HepG2 (cell line): Measurements from ENCODE around the gene HSDL1. TPM values are rescaled to one million over a fixed set of nuclear protein-coding genes. Genes with fewer than 3 reads are reported as not detected.

Experiments
- HNRNPH1 ChIP-seq: fragments of 200-400 bp; formaldehyde crosslinking; optimal IDR thresholded peaks from 2 replicates; pipeline ENCODE3; 2017; ENCODE audit warnings: mild to moderate bottlenecking, low read depth, low read length
- HNRNPUL1 ChIP-seq: fragments of 200-400 bp; formaldehyde crosslinking; IDR thresholded peaks from 2 replicates; pipeline ENCODE4 v1.6.1; 2017; ENCODE audit warnings: low read depth, mild to moderate bottlenecking, low read length, moderate library complexity
- POGZ ChIP-seq: sonication (generic); formaldehyde crosslinking; IDR thresholded peaks from 2 replicates; pipeline ENCODE4 v1.4.0; 2020; ENCODE audit warnings: mild to moderate bottlenecking, missing genetic modification reagents
- SIN3A ChIP-seq: IDR thresholded peaks from 2 replicates; pipeline ENCODE4 v1.6.1; 2011; ENCODE audit warnings: low read depth, mild to moderate bottlenecking, control low read depth, low read length, borderline replicate concordance
- SMAD9 ChIP-seq: sonication (generic); formaldehyde crosslinking; IDR thresholded peaks from 2 replicates; pipeline ENCODE4 v1.5.1; 2020; ENCODE audit warnings: mild to moderate bottlenecking, missing genetic modification reagents
- THYN1 ChIP-seq: sonication (generic); formaldehyde crosslinking; IDR thresholded peaks from 2 replicates; pipeline ENCODE4 v1.8.1; 2023; ENCODE audit warnings: low read depth, mild to moderate bottlenecking, moderate library complexity, missing genetic modification reagents, borderline replicate concordance
- ZFX ChIP-seq: sonication (generic); formaldehyde crosslinking; IDR thresholded peaks from 2 replicates; pipeline ENCODE4 v1.4.0; 2020; ENCODE audit warnings: mild to moderate bottlenecking, low read depth, missing genetic modification reagents, moderate library complexity
- ZNF337 ChIP-seq: sonication (generic); formaldehyde crosslinking; IDR thresholded peaks from 2 replicates; pipeline ENCODE4 v1.5.1; 2020; ENCODE audit warnings: missing genetic modification reagents, low read depth, mild to moderate bottlenecking, borderline replicate concordance
- ZNF530 ChIP-seq: sonication (generic); formaldehyde crosslinking; IDR thresholded peaks from 2 replicates; pipeline ENCODE4 v1.5.0; 2020; ENCODE audit warnings: low read depth, mild to moderate bottlenecking, missing genetic modification reagents
- ZNF550 ChIP-seq: sonication (generic); formaldehyde crosslinking; IDR thresholded peaks from 2 replicates; pipeline ENCODE4 v1.4.0; 2020; ENCODE audit warnings: mild to moderate bottlenecking, missing genetic modification reagents, borderline replicate concordance
- polyA plus RNA-seq, 8 experiments: library from polyadenylated mRNA; depleted of rRNA in 3 of 8; stranded (reverse) in 7 of 8; unstranded in 1 of 8; fragments of >200 nt; fragmentation: Illumina TruSeq in 4 of 8; extraction: Trizol in 4 of 8; gene quantifications; 2 replicates each; pipeline versions ENCODE4 v1.2.1 to v1.2.3, GENCODE V29; 2011 to 2016; ENCODE audit warnings: low read depth in 4 of 8, missing spikeins in 1 of 8, mixed read lengths in 1 of 8; ENCODE audit not compliant: insufficient read depth in 1 of 8
- total RNA-seq, 5 experiments: library from RNA; depleted of rRNA; stranded (reverse); fragments of >200 nt; fragmentation: Illumina TruSeq; extraction: Trizol; gene quantifications; 2 replicates each; pipeline ENCODE4 v1.2.3, GENCODE V29; 2016; ENCODE audit warnings: low read depth in 1 of 5
- TF ChIP-seq, protein P1 (sequence below): sonication (generic); formaldehyde crosslinking; IDR thresholded peaks from 2 replicates; pipeline ENCODE4 v1.4.0; 2020; ENCODE audit warnings: missing genetic modification reagents
- TF ChIP-seq, protein P2 (sequence below): sonication (generic); formaldehyde crosslinking; IDR thresholded peaks from 2 replicates; pipeline ENCODE4 v1.8.1; 2023; ENCODE audit warnings: mild to moderate bottlenecking, missing genetic modification reagents
- TF ChIP-seq, protein P3 (sequence below): sonication (generic); formaldehyde crosslinking; IDR thresholded peaks from 2 replicates; pipeline ENCODE4 v1.5.0; 2020; ENCODE audit warnings: mild to moderate bottlenecking, missing genetic modification reagents, borderline replicate concordance
- TF ChIP-seq, protein P4 (sequence below): sonication (generic); formaldehyde crosslinking; IDR thresholded peaks from 2 replicates; pipeline ENCODE4 v1.4.0; 2020; ENCODE audit warnings: missing genetic modification reagents, mild to moderate bottlenecking, borderline replicate concordance

The HSDL1 gene
- total and polyA plus RNA-seq, 2 of the 13 experiments (the other 11 are each of a cell fraction or from before 2014, with no cell fraction given), result 49.2 to 49.7 TPM

DNA sequence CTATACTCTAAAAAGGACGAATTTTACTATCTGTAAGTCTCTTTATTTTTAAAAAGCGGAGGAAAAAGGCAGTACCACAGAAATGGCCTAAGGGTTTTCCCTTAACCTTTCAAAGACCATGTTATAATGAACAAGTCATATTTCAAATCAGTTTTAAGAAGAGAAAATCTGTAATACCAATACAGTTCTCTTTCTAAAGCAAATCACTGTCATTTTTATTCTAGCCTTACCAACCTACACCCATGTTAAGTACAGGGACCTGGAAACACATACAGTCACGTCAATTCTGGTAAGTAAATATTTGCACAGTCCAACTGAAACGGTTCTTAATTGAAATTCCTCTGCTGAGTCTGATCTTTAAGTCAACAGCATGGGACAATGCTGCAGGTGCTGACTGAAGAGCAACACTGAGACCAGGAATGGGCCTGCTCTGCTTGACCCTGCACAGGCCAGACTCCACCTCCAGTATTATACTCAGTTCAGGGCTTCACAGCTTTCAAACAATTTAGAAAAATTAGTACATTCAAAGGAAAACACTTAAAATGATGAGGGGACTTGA lies 48.5 kb downstream of the HSDL1 start (continued):
- TF ChIP-seq, protein P1, sequence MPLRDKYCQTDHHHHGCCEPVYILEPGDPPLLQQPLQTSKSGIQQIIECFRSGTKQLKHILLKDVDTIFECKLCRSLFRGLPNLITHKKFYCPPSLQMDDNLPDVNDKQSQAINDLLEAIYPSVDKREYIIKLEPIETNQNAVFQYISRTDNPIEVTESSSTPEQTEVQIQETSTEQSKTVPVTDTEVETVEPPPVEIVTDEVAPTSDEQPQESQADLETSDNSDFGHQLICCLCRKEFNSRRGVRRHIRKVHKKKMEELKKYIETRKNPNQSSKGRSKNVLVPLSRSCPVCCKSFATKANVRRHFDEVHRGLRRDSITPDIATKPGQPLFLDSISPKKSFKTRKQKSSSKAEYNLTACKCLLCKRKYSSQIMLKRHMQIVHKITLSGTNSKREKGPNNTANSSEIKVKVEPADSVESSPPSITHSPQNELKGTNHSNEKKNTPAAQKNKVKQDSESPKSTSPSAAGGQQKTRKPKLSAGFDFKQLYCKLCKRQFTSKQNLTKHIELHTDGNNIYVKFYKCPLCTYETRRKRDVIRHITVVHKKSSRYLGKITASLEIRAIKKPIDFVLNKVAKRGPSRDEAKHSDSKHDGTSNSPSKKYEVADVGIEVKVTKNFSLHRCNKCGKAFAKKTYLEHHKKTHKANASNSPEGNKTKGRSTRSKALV, result no peak
- no peak for TF ChIP-seq SIN3A
- TF ChIP-seq ZNF337 (CRISPR knock-in tag), result no peak
- no peak for TF ChIP-seq ZNF550 (CRISPR knock-in tag)
- no peak for TF ChIP-seq SMAD9 (CRISPR knock-in tag)
- TF ChIP-seq, protein P2, sequence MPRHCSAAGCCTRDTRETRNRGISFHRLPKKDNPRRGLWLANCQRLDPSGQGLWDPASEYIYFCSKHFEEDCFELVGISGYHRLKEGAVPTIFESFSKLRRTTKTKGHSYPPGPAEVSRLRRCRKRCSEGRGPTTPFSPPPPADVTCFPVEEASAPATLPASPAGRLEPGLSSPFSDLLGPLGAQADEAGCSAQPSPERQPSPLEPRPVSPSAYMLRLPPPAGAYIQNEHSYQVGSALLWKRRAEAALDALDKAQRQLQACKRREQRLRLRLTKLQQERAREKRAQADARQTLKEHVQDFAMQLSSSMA (CRISPR knock-in tag), result no peak
- TF ChIP-seq, protein P3, sequence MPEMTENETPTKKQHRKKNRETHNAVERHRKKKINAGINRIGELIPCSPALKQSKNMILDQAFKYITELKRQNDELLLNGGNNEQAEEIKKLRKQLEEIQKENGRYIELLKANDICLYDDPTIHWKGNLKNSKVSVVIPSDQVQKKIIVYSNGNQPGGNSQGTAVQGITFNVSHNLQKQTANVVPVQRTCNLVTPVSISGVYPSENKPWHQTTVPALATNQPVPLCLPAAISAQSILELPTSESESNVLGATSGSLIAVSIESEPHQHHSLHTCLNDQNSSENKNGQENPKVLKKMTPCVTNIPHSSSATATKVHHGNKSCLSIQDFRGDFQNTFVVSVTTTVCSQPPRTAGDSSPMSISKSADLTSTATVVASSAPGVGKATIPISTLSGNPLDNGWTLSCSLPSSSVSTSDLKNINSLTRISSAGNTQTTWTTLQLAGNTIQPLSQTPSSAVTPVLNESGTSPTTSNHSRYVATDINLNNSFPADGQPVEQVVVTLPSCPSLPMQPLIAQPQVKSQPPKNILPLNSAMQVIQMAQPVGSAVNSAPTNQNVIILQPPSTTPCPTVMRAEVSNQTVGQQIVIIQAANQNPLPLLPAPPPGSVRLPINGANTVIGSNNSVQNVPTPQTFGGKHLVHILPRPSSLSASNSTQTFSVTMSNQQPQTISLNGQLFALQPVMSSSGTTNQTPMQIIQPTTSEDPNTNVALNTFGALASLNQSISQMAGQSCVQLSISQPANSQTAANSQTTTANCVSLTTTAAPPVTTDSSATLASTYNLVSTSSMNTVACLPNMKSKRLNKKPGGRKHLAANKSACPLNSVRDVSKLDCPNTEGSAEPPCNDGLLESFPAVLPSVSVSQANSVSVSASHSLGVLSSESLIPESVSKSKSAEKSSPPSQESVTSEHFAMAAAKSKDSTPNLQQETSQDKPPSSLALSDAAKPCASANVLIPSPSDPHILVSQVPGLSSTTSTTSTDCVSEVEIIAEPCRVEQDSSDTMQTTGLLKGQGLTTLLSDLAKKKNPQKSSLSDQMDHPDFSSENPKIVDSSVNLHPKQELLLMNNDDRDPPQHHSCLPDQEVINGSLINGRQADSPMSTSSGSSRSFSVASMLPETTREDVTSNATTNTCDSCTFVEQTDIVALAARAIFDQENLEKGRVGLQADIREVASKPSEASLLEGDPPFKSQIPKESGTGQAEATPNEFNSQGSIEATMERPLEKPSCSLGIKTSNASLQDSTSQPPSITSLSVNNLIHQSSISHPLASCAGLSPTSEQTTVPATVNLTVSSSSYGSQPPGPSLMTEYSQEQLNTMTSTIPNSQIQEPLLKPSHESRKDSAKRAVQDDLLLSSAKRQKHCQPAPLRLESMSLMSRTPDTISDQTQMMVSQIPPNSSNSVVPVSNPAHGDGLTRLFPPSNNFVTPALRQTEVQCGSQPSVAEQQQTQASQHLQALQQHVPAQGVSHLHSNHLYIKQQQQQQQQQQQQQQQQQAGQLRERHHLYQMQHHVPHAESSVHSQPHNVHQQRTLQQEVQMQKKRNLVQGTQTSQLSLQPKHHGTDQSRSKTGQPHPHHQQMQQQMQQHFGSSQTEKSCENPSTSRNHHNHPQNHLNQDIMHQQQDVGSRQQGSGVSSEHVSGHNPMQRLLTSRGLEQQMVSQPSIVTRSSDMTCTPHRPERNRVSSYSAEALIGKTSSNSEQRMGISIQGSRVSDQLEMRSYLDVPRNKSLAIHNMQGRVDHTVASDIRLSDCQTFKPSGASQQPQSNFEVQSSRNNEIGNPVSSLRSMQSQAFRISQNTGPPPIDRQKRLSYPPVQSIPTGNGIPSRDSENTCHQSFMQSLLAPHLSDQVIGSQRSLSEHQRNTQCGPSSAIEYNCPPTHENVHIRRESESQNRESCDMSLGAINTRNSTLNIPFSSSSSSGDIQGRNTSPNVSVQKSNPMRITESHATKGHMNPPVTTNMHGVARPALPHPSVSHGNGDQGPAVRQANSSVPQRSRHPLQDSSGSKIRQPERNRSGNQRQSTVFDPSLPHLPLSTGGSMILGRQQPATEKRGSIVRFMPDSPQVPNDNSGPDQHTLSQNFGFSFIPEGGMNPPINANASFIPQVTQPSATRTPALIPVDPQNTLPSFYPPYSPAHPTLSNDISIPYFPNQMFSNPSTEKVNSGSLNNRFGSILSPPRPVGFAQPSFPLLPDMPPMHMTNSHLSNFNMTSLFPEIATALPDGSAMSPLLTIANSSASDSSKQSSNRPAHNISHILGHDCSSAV (CRISPR knock-in tag), result no peak
- TF ChIP-seq THYN1 (CRISPR knock-in tag), result no peak
- TF ChIP-seq POGZ (CRISPR knock-in tag), result no peak; the same call in 1 of the 2 replicates
- no peak for TF ChIP-seq HNRNPUL1
- no peak for TF ChIP-seq ZNF530
- TF ChIP-seq HNRNPH1, result no peak
- TF ChIP-seq, protein P4, sequence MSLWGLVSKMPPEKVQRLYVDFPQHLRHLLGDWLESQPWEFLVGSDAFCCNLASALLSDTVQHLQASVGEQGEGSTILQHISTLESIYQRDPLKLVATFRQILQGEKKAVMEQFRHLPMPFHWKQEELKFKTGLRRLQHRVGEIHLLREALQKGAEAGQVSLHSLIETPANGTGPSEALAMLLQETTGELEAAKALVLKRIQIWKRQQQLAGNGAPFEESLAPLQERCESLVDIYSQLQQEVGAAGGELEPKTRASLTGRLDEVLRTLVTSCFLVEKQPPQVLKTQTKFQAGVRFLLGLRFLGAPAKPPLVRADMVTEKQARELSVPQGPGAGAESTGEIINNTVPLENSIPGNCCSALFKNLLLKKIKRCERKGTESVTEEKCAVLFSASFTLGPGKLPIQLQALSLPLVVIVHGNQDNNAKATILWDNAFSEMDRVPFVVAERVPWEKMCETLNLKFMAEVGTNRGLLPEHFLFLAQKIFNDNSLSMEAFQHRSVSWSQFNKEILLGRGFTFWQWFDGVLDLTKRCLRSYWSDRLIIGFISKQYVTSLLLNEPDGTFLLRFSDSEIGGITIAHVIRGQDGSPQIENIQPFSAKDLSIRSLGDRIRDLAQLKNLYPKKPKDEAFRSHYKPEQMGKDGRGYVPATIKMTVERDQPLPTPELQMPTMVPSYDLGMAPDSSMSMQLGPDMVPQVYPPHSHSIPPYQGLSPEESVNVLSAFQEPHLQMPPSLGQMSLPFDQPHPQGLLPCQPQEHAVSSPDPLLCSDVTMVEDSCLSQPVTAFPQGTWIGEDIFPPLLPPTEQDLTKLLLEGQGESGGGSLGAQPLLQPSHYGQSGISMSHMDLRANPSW (CRISPR knock-in tag), result 0 out of 2 replicates have a peak, but pooled peaks have one; percentile 53
- TF ChIP-seq ZFX (CRISPR knock-in tag), result peak; percentile 67; the same call in 1 of the 2 replicates
